H9 (cell line): Measurements from ENCODE around the gene CHTF8. TPM values are rescaled to one million over a fixed set of nuclear protein-coding genes. Genes with fewer than 3 reads are reported as not detected.

Experiments used
- DNase-seq: peaks from one replicate; pipeline ENCODE4 v3.0.0-alpha.2; 2017
- H2AFZ ChIP-seq: one replicate; pipeline ENCODE4 v1.6.1; 2013; ENCODE audit warnings: mild to moderate bottlenecking, low read length, control low read depth, moderate library complexity
- H2AK5ac ChIP-seq: 2 replicates; pipeline ENCODE4 v1.6.1; 2013; ENCODE audit warnings: low read length, control low read depth, mixed read lengths; ENCODE audit not compliant: insufficient read length
- H2BK120ac ChIP-seq: one replicate; pipeline ENCODE4 v1.6.1; 2013; ENCODE audit warnings: low read depth, mild to moderate bottlenecking, low read length, control low read depth, inconsistent platforms; ENCODE audit not compliant: poor library complexity, severe bottlenecking
- H2BK12ac ChIP-seq: 2 replicates; pipeline ENCODE4 v1.6.1; 2013; ENCODE audit warnings: low read length, control low read depth, mixed read lengths, low read depth; ENCODE audit not compliant: insufficient read length
- H2BK15ac ChIP-seq: 2 replicates; pipeline ENCODE4 v1.6.1; 2013; ENCODE audit warnings: low read depth, low read length, control low read depth
- H2BK20ac ChIP-seq: one replicate; pipeline ENCODE4 v1.6.1; 2013; ENCODE audit warnings: low read depth, mild to moderate bottlenecking, low read length, control low read depth, inconsistent platforms; ENCODE audit not compliant: poor library complexity, severe bottlenecking
- H2BK5ac ChIP-seq: 2 replicates; pipeline ENCODE4 v1.6.1; 2013; ENCODE audit warnings: low read length, control low read depth, mixed read lengths; ENCODE audit not compliant: insufficient read length
- H3K14ac ChIP-seq: 2 replicates; pipeline ENCODE4 v1.6.1; 2013; ENCODE audit warnings: low read length, control low read depth; ENCODE audit not compliant: insufficient read depth
- H3K18ac ChIP-seq: 2 replicates; pipeline ENCODE4 v1.6.1; 2013; ENCODE audit warnings: low read depth, mild to moderate bottlenecking, mixed read lengths, low read length, control low read depth; ENCODE audit not compliant: insufficient read length
- H3K23ac ChIP-seq: 2 replicates; pipeline ENCODE4 v1.6.1; 2013; ENCODE audit warnings: low read length, control low read depth, mixed read lengths, low read depth; ENCODE audit not compliant: insufficient read length
- H3K23me2 ChIP-seq: 2 replicates; pipeline ENCODE4 v1.6.1; 2013; ENCODE audit warnings: low read depth, mild to moderate bottlenecking, mixed read lengths, low read length, control low read depth; ENCODE audit not compliant: insufficient read length, poor library complexity, severe bottlenecking
- H3K27ac ChIP-seq: 2 replicates; pipeline ENCODE4 v1.5.1; 2013; ENCODE audit warnings: low read length, control low read depth, mixed read lengths, low read depth; ENCODE audit not compliant: insufficient read length
- H3K27me3 ChIP-seq: 2 replicates; pipeline ENCODE4 v1.6.1; 2013; ENCODE audit warnings: low read length, control low read depth, inconsistent platforms; ENCODE audit not compliant: insufficient read depth
- H3K4ac ChIP-seq: 2 replicates; pipeline ENCODE4 v1.6.1; 2013; ENCODE audit warnings: low read depth, mild to moderate bottlenecking, control low read depth, inconsistent platforms, low read length, moderate library complexity
- H3K4me1 ChIP-seq: 2 replicates; pipeline ENCODE4 v1.6.1; 2013; ENCODE audit warnings: low read length, control low read depth, inconsistent platforms; ENCODE audit not compliant: insufficient read depth
- H3K4me2 ChIP-seq: 2 replicates; pipeline ENCODE4 v1.6.1; 2013; ENCODE audit warnings: low read length, control low read depth, mixed read lengths; ENCODE audit not compliant: insufficient read length, insufficient read depth
- H3K56ac ChIP-seq: 2 replicates; pipeline ENCODE4 v1.6.1; 2013; ENCODE audit warnings: low read depth, mild to moderate bottlenecking, mixed read lengths, low read length, control low read depth; ENCODE audit not compliant: insufficient read length
- H3K79me1 ChIP-seq: 2 replicates; pipeline ENCODE4 v1.6.1; 2013; ENCODE audit warnings: low read depth, mild to moderate bottlenecking, moderate library complexity, low read length, control low read depth, inconsistent platforms; ENCODE audit not compliant: insufficient read depth, poor library complexity, severe bottlenecking
- H3K79me2 ChIP-seq: 2 replicates; pipeline ENCODE4 v1.6.1; 2013; ENCODE audit warnings: low read length, control low read depth, inconsistent platforms; ENCODE audit not compliant: insufficient read depth
- H3K9ac ChIP-seq: 2 replicates; pipeline ENCODE4 v1.6.1; 2013; ENCODE audit warnings: low read length, control low read depth, mixed read lengths; ENCODE audit not compliant: insufficient read length; ENCODE audit errors: extremely low read depth
- H3K9me3 ChIP-seq: one replicate; pipeline ENCODE4 v1.6.1; 2013; ENCODE audit warnings: low read depth, low read length, inconsistent platforms; ENCODE audit not compliant: control insufficient read depth
- H3T11ph ChIP-seq: one replicate; pipeline ENCODE4 v1.6.1; 2013; ENCODE audit warnings: mild to moderate bottlenecking, low read length, control low read depth, inconsistent platforms
- H4K20me1 ChIP-seq: one replicate; pipeline ENCODE4 v1.6.1; 2013; ENCODE audit not compliant: control insufficient read depth, insufficient read length, insufficient read depth
- H4K5ac ChIP-seq: 2 replicates; pipeline ENCODE4 v1.6.1; 2013; ENCODE audit warnings: low read depth, mild to moderate bottlenecking, mixed read lengths, low read length, control low read depth; ENCODE audit not compliant: insufficient read length
- H4K8ac ChIP-seq: replicated peaks from 2 replicates; pipeline ENCODE4 v1.6.1; 2013; ENCODE audit warnings: low read length, control low read depth, mixed read lengths, low read depth; ENCODE audit not compliant: insufficient read length
- H4K91ac ChIP-seq: 2 replicates; pipeline ENCODE4 v1.6.1; 2013; ENCODE audit warnings: low read depth, mild to moderate bottlenecking, moderate library complexity, mixed read lengths, low read length, control low read depth; ENCODE audit not compliant: insufficient read length
- H3K27ac Mint-ChIP-seq, 3 experiments: 2 replicates in 2 of 3; 3 replicates in 1 of 3; pipeline ENCODE4 v1.8.0; 2020 to 2021; ENCODE audit warnings: mixed read lengths in 3 of 3, mild to moderate bottlenecking in 1 of 3, moderate library complexity in 1 of 3
- H3K27me3 Mint-ChIP-seq: 2 replicates; pipeline ENCODE4 v1.8.0; 2021; ENCODE audit warnings: low read depth, mild to moderate bottlenecking, moderate library complexity, mixed read lengths
- H3K36me3 Mint-ChIP-seq, 3 experiments: 2 replicates in 2 of 3; 3 replicates in 1 of 3; pipeline ENCODE4 v1.8.0; 2020 to 2021; ENCODE audit warnings: low read depth in 3 of 3, mixed read lengths in 3 of 3; ENCODE audit not compliant: insufficient read depth in 1 of 3
- H3K4me1 Mint-ChIP-seq, 2 experiments: 2 replicates each; pipeline ENCODE4 v1.8.0; 2020; ENCODE audit warnings: mixed read lengths in 2 of 2
- H3K4me3 Mint-ChIP-seq, 2 experiments: 2 replicates in 1 of 2; 3 replicates in 1 of 2; pipeline ENCODE4 v1.8.0; 2020 to 2021; ENCODE audit warnings: mild to moderate bottlenecking in 2 of 2, mixed read lengths in 2 of 2, moderate library complexity in 1 of 2
- H3K9me3 Mint-ChIP-seq, 2 experiments: 2 replicates in 1 of 2; 3 replicates in 1 of 2; pipeline ENCODE4 v1.8.0; 2020; ENCODE audit warnings: mild to moderate bottlenecking in 2 of 2, mixed read lengths in 2 of 2, moderate library complexity in 1 of 2
- WGBS: extraction: QIAGEN DNeasy Blood & Tissue Kit; methylation state at CpG from one replicate; pipeline ENCODE4 v1.1.7; 2013; ENCODE audit warnings: missing lambda C conversion rate, low lambda C conversion rate, mixed read lengths; ENCODE audit not compliant: insufficient read length; ENCODE audit errors: extremely low coverage; 5-methylcytosine and 5-hydroxymethylcytosine counted together
- total RNA-seq: library from RNA; stranded (reverse); gene quantifications from 2 replicates; pipeline ENCODE4 v1.2.1, GENCODE V29; 2021
- TF ChIP-seq, protein P1 (sequence below): fragments of 200-600 bp; sonication (generic); conservative IDR thresholded peaks from 3 replicates; pipeline ENCODE4 v1.8.0; 2021; ENCODE audit warnings: antibody characterized with exemption, mild to moderate bottlenecking

CHTF8 gene
- total RNA-seq, 1 experiment from 2014 or later, result 168 TPM

DNA sequence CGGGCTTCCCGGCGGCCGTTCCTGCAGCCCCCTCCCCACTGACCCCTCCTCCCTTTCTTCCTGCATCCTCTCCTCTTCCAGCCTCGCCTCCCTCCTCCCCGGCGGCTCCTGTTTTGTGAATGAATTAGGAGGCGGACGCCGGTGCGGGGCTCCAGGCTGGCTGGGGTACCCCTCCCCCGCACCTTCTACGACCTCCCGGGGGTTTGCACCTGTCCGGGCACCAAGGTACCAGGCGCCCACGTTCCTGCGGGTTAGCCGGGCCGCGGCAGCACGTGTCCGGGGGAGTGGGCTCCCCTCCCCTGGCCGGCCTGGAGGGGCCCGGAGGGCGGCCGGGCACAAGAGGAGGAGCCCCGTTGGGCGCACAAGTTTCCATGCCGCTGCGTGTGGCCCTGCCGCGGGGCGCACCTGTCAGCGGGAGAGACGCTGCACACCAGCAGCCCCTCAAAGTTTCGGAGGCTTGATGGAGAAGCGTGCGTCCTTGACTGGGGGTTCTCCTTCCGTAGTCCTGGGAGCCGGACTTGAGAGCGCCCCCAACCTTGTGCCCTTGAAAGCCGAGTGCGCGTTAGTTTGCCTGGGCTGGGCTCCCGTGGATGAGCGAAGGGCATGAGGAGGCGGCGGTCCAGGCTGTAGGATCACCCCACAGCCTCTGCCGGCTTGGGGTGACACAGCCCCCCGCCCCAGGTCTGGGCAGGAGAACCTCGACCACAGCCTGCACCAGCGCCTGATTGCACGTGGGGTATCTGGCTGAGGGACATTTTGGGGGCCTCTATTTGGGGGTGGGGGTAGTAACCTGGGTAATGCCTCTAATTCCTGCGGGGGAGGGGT is 25.7 kb downstream of the CHTF8 start:
- no peaks in the 10 kb centered on the region for H4K20me1 ChIP-seq
- H3K79me2 ChIP-seq, result peaks cover 8% of the 10 kb centered on the region; the same call in 1 of the 2 replicates
- no peaks in the 10 kb centered on the region for H3K79me1 ChIP-seq
- no peak overlapping the region for H2AK5ac ChIP-seq
- no peak overlapping the region for H2BK120ac ChIP-seq
- peaks cover 19 to 30% (median 22%) of the 10 kb centered on the region in 3 experiments for H3K36me3 Mint-ChIP-seq
- peaks cover 16% of the 10 kb centered on the region; the same call in 1 of the 2 replicates for H3K4me1 ChIP-seq
- H3K4me1 Mint-ChIP-seq, result peaks cover 43 to 45% of the 10 kb centered on the region in 2 experiments
- no peak overlapping the region for H4K8ac ChIP-seq
- H3K27me3 Mint-ChIP-seq, result peaks cover 12% of the 10 kb centered on the region
- no peak overlapping the region for H3K27ac ChIP-seq
- no peak overlapping the region for H4K91ac ChIP-seq
- peak overlapping the region; percentile 86 to 94 for H3K4me3 Mint-ChIP-seq
- no peak overlapping the region for H2BK15ac ChIP-seq
- no peak overlapping the region for H2BK12ac ChIP-seq
- TF ChIP-seq, protein P1, sequence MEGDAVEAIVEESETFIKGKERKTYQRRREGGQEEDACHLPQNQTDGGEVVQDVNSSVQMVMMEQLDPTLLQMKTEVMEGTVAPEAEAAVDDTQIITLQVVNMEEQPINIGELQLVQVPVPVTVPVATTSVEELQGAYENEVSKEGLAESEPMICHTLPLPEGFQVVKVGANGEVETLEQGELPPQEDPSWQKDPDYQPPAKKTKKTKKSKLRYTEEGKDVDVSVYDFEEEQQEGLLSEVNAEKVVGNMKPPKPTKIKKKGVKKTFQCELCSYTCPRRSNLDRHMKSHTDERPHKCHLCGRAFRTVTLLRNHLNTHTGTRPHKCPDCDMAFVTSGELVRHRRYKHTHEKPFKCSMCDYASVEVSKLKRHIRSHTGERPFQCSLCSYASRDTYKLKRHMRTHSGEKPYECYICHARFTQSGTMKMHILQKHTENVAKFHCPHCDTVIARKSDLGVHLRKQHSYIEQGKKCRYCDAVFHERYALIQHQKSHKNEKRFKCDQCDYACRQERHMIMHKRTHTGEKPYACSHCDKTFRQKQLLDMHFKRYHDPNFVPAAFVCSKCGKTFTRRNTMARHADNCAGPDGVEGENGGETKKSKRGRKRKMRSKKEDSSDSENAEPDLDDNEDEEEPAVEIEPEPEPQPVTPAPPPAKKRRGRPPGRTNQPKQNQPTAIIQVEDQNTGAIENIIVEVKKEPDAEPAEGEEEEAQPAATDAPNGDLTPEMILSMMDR, result no peak
- H3K18ac ChIP-seq, result no peak overlapping the region
- H3K9me3 Mint-ChIP-seq, result peaks cover 0 to 3% of the 10 kb centered on the region in 2 experiments; a peak in 2 of 5 replicates
- no peak overlapping the region for H3K23ac ChIP-seq
- peak; percentile 66 for DNase-seq
- H2AFZ ChIP-seq, result no peak overlapping the region
- H3K9ac ChIP-seq, result peak overlapping the region; percentile 40
- no peak overlapping the region for H2BK5ac ChIP-seq
- no peak overlapping the region for H4K5ac ChIP-seq
- H3K27me3 ChIP-seq, result no peaks in the 10 kb centered on the region
- no peak overlapping the region for H3K56ac ChIP-seq
- H2BK20ac ChIP-seq, result no peak overlapping the region
- peaks cover 19% of the 10 kb centered on the region for H3K23me2 ChIP-seq
- no peak overlapping the region; the same call in none of the 2 replicates for H3K14ac ChIP-seq
- H3K4me2 ChIP-seq, result peak overlapping the region; percentile 71
- H3T11ph ChIP-seq, result no peak overlapping the region
- no peaks in the 10 kb centered on the region for H3K9me3 ChIP-seq
- H3K27ac Mint-ChIP-seq, result peak overlapping the region in 1 of 3 experiments; percentile 97; a peak in 3 of 7 replicates
- WGBS, result no CpG with 5 or more reads among the region's 55 CpGs
- H3K4ac ChIP-seq, result no peak overlapping the region
